Ovary (tissue), 9 donors: Measurements from ENCODE around the gene ZFP91. TPM values are rescaled to one million over a fixed set of nuclear protein-coding genes. Genes with fewer than 3 reads are reported as not detected.

Experiments
- DNase-seq, 5 donors: peaks; one replicate each; pipeline ENCODE4 v3.0.0-alpha.2; 2019 to 2020
- H3K27ac ChIP-seq, 2 donors: fragments of 200-600 bp; one replicate each; pipeline versions ENCODE4 v1.5.1 to v1.8.0; 2019 to 2022
- H3K27me3 ChIP-seq: fragments of 200-600 bp; one replicate; pipeline ENCODE4 v1.8.0; 2022
- H3K36me3 ChIP-seq: fragments of 200-600 bp; sonication (generic); one replicate; pipeline ENCODE4 v1.5.1; 2019
- H3K4me1 ChIP-seq: one replicate; pipeline ENCODE4 v1.8.1; 2013; ENCODE audit warnings: mild to moderate bottlenecking, moderate library complexity; ENCODE audit not compliant: insufficient read depth
- H3K4me3 ChIP-seq: fragments of 200-600 bp; sonication (generic); one replicate; pipeline ENCODE4 v1.5.1; 2017
- H3K9me3 ChIP-seq, 2 donors: fragments of 200-600 bp in 1 of 2; sonication (generic) in 1 of 2; one replicate each; pipeline versions ENCODE4 v1.5.1 to v1.8.1; 2013 to 2019; ENCODE audit warnings: mild to moderate bottlenecking in 1 of 2, moderate library complexity in 1 of 2
- EP300 ChIP-seq: sonication (generic); formaldehyde crosslinking; IDR thresholded peaks from one replicate; pipeline ENCODE4 v1.6.1; 2017; ENCODE audit warnings: antibody characterized with exemption
- POLR2A ChIP-seq: fragments of 450-650 bp; IDR thresholded peaks from one replicate; pipeline ENCODE4 v1.6.1; 2017; ENCODE audit warnings: antibody characterized with exemption, mild to moderate bottlenecking, moderate library complexity
- WGBS, 3 donors: extraction: QIAGEN DNeasy Blood & Tissue Kit in 1 of 3; methylation state at CpG; one replicate each; pipeline versions ENCODE4 v1.1.5 to v1.1.7; 2013 to 2017; 5-methylcytosine and 5-hydroxymethylcytosine counted together
- intact Hi-C, 4 donors: fragments of 100-400 bp; cut with DNase I; formaldehyde crosslinking; loops; one replicate each; pipeline versions ENCODE4 v1.11.0 to v1.15.1; 2022 to 2023
- polyA plus RNA-seq, 2 donors: library from polyadenylated mRNA; stranded (reverse); fragments of 200-250 nt in 1 of 2; fragments of 350-450 nt in 1 of 2; fragmentation: Illumina TruSeq in 1 of 2; extraction: RNeasy Lipid Tissue Mini Kit (QIAGEN cat#74804) in 1 of 2; gene quantifications; one replicate each; pipeline ENCODE4 v1.2.3, GENCODE V29; 2013 to 2014
- total RNA-seq, 7 donors: library from RNA; depleted of rRNA in 2 of 7; stranded (reverse); fragments of >200 nt in 2 of 7; fragmentation: NEBNext Ultra II Directional in 3 of 7; extraction: Animal tissue kit (Norgen Biotek cat#: 25700) in 3 of 7; gene quantifications; one replicate each; pipeline versions ENCODE4 v1.1.0 to v1.2.4, GENCODE V29; 2016 to 2023
- TF ChIP-seq, protein P1 (sequence below), 3 donors: fragments of 450-650 bp in 2 of 3; fragments of 200-600 bp in 1 of 3; IDR thresholded peaks; one replicate each; pipeline versions ENCODE4 v1.5.1 to v1.8.0; 2016 to 2022; ENCODE audit warnings: antibody characterized with exemption in 3 of 3, mild to moderate bottlenecking in 1 of 3
- donor health status: DM: no; HTN: no; CAD: no; lungs with moderate emphysema.
- donor health status: DM: no; HTN: no; CAD: no.
- donor health status: Bipolar disorder and iron deficiency.
- donor health status: DM: yes; HTN: yes; CAD: no.
- donor health status: DM: no; HTN: no; CAD: no.
- donor health status: DM: yes; HTN: yes; CAD: no.

Gene ZFP91
- total and polyA plus RNA-seq, 9 donors = 19.7 to 55.6 (median 39.5) TPM

DNA sequence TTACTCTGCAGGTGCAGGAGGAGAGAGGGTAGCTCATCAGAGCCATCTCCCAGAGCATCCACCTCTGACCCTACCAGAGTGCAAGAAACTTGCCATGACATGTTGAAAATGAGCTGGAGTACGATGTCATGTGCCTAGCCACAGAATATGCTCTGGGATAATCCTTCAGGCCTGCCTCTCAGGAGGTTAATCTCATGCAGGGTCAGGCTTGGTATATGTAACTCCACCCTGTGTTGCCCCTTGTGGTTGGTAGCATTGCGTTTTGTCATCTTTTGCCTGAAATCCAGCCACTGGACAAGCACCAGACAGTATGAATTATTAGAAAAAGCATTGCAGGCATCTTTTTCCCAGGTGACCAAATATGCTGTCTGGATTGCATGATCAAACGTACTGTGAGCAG, 79.8 kb downstream of the ZFP91 start:
- Histone ChIP-seq H3K9me3 (no peaks in the 10 kb centered on the region), H3K36me3 (no peaks in the 10 kb centered on the region), H3K4me3 (no peak overlapping the region), H3K27me3 (no peaks in the 10 kb centered on the region), H3K4me1 (peaks cover 2% of the 10 kb centered on the region), H3K27ac (no peak overlapping the region)
- WGBS, 3 donors = 74 to 77% (median 75%) methylated on average over 3 of the region's 3 CpGs
- DNase-seq = no peak
- intact Hi-C loops = loop anchor here in 2 of 4 donors (10.0 kb wide), 2 partner anchors 126 to 476 kb away; no protein-coding TSS in a partner anchor
- TF ChIP-seq POLR2A = no peak
- TF ChIP-seq, protein P1, sequence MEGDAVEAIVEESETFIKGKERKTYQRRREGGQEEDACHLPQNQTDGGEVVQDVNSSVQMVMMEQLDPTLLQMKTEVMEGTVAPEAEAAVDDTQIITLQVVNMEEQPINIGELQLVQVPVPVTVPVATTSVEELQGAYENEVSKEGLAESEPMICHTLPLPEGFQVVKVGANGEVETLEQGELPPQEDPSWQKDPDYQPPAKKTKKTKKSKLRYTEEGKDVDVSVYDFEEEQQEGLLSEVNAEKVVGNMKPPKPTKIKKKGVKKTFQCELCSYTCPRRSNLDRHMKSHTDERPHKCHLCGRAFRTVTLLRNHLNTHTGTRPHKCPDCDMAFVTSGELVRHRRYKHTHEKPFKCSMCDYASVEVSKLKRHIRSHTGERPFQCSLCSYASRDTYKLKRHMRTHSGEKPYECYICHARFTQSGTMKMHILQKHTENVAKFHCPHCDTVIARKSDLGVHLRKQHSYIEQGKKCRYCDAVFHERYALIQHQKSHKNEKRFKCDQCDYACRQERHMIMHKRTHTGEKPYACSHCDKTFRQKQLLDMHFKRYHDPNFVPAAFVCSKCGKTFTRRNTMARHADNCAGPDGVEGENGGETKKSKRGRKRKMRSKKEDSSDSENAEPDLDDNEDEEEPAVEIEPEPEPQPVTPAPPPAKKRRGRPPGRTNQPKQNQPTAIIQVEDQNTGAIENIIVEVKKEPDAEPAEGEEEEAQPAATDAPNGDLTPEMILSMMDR (IDR thresholded peaks at IDR 0.05) = no peak
- TF ChIP-seq EP300 = no peak

DNA sequence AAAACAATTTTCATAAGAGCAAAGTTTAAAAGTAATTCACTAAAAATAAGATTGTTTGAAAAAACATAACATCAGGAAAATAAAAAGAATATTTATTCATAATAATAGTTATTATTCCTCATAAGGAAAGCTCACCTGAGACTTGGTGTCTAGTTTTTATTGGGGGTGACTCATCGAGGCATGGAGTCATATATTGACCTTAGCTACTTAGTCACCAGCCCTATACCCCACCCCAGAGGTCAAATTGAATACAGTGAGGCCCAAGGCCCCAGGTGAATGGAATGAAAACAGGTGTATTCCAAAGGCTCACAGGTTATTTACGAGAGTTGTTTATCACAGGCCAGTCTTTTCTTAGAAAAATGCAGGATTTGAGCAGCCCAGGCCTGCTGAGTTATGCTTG, 80.5 kb downstream of the ZFP91 start:
- H3K36me3 ChIP-seq = no peaks in the 10 kb centered on the region
- no peak overlapping the region for H3K27ac ChIP-seq
- TF ChIP-seq, protein P1 (IDR thresholded peaks at IDR 0.05) = no peak
- TF ChIP-seq EP300 = no peak
- no peak for DNase-seq
- 32 to 78% (median 56%) methylated on average over 2 of the region's 2 CpGs for WGBS, 3 donors
- intact Hi-C loops = loop anchor here in 2 of 4 donors (10.0 kb wide), 2 partner anchors 125 to 475 kb away; no protein-coding TSS in a partner anchor
- no peaks in the 10 kb centered on the region for H3K27me3 ChIP-seq
- H3K4me3 ChIP-seq = no peak overlapping the region
- no peaks in the 10 kb centered on the region for H3K4me1 ChIP-seq
- H3K9me3 ChIP-seq = no peaks in the 10 kb centered on the region

DNA sequence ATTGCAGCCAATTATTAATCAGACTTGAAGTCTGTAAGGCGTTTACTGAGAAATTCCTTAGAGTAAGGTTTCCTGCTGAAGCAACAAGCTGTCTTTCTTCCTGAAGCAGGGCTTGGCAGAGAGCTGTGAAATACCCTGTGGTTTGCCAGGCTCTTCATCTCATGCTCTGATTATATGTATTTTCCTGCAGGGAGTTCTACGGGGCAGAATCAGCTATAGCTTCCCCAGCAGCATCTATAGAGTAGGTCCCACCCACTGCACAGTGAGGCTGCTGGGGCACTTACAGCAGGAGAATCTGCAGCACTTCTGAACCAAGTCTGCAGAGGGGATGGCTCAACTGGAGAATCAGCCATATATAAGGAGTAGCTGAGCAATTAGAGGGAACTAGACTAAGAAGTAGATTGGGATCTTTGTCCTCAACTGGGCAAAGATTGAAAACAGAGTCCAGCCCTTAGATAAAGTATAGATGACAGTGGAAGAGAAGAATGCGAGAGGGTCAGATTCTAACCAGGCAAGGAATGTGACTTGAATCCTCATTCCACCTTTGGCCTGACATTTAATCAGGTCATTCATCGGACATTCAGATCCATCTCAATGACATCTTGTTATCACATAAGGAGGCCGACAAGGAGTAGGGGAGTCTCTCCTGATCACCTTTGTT, 81.2 kb downstream of the ZFP91 start:
- no peaks in the 10 kb centered on the region for H3K36me3 ChIP-seq
- no peak for DNase-seq
- H3K9me3 ChIP-seq = no peaks in the 10 kb centered on the region
- WGBS, 3 donors = 66 to 78% (median 70%) methylated on average over 5 of the region's 5 CpGs
- no peaks in the 10 kb centered on the region for H3K27me3 ChIP-seq
- H3K27ac ChIP-seq = no peak overlapping the region
- intact Hi-C loops = loop anchor here in 2 of 4 donors (10.0 kb wide), 2 partner anchors 125 to 475 kb away; no protein-coding TSS in a partner anchor
- TF ChIP-seq POLR2A (no peak), EP300 (no peak)
- TF ChIP-seq, protein P1 (IDR thresholded peaks at IDR 0.05) = no peak
- no peaks in the 10 kb centered on the region for H3K4me1 ChIP-seq
- no peak overlapping the region for H3K4me3 ChIP-seq

Other genes starting within 250 kb of the ZFP91 start
- gene OR5B17, start 220.0 kb upstream of the ZFP91 start, total RNA-seq = not detected
- not detected for gene OR5B17, start 220.0 kb upstream of the ZFP91 start, polyA plus RNA-seq
- gene OR5B3, start 172.2 kb upstream of the ZFP91 start, total RNA-seq = not detected
- not detected for gene OR5B3, start 172.2 kb upstream of the ZFP91 start, polyA plus RNA-seq
- gene OR5B2, start 150.9 kb upstream of the ZFP91 start, total RNA-seq = not detected
- gene OR5B2, start 150.9 kb upstream of the ZFP91 start, polyA plus RNA-seq = not detected
- gene OR5B12, start 136.8 kb upstream of the ZFP91 start, total RNA-seq = not detected
- gene OR5B12, start 136.8 kb upstream of the ZFP91 start, polyA plus RNA-seq = not detected
- gene OR5B21, start 71.0 kb upstream of the ZFP91 start, total RNA-seq = under 1 TPM in 1 of 7 donors, not detected in 6; 0.25 TPM
- not detected for gene OR5B21, start 71.0 kb upstream of the ZFP91 start, polyA plus RNA-seq
- gene LPXN, start 3.2 kb upstream of the ZFP91 start, total RNA-seq = 10 to 100 TPM in 1 of 7 donors, 1 to 10 TPM in 6; 6.5 to 13.9 (median 7.9) TPM
- gene LPXN, start 3.2 kb upstream of the ZFP91 start, polyA plus RNA-seq = 10 to 100 TPM in 1 of 2 donors, 1 to 10 TPM in 1; 7.6 to 19.3 TPM
- gene CNTF, start 43.6 kb downstream of the ZFP91 start, total RNA-seq = 1 to 10 TPM in 2 of 7 donors, under 1 TPM in 5; 0.33 to 1.1 (median 0.87) TPM
- gene CNTF, start 43.6 kb downstream of the ZFP91 start, polyA plus RNA-seq = 1 to 10 TPM in 1 of 2 donors, under 1 TPM in 1; 0.22 to 2.0 TPM
- gene GLYAT, start 152.9 kb downstream of the ZFP91 start, total RNA-seq = under 1 TPM in 1 of 7 donors, not detected in 6; 0.18 TPM
- gene GLYAT, start 152.9 kb downstream of the ZFP91 start, polyA plus RNA-seq = not detected